Fibroblast of skin of right biceps (primary cell): ENCODE results near the gene GLTP.
A peak's percentile ranks its signal among the peaks of the same experiment; 100 is the strongest.
"Not testable (repeated sequence)": the region's sequence is repeated elsewhere in the genome, so short reads cannot be mapped to it uniquely, and the experiment has no call there.

ENCODE experiments used
- DNase-seq: peaks from one replicate; pipeline ENCODE4 v3.0.0-alpha.2; 2013

Gene GLTP

GRCh38 chr12:109900752-109901580 lies 20.6 kb upstream of the GLTP start:
- DNase-seq = peak; percentile 10

GRCh38 chr12:109899783-109900751 lies 19.7 kb upstream of the GLTP start, which contains the start of gene TCHP:
Gene TCHP, plus strand, starts transcription at chr12:109900274. Its CDS starts 2,753 bp downstream, at chr12:109903027.
- peak; percentile 91 for DNase-seq

- DNase-seq = not testable (repeated sequence)
Measured at GRCh38 chr12:109899345-109899744, 19.0 kb upstream of the GLTP start.

- DNase-seq = no peak
Measured at GRCh38 chr12:109897029-109897428, 16.7 kb upstream of the GLTP start.

GRCh38 chr12:109896188-109896587 lies 15.8 kb upstream of the GLTP start:
- no peak for DNase-seq

- no peak for DNase-seq
Measured at GRCh38 chr12:109894939-109895338, 14.6 kb upstream of the GLTP start.

GRCh38 chr12:109893261-109893995 lies 13.1 kb upstream of the GLTP start:
- no peak for DNase-seq

GRCh38 chr12:109892748-109893147 lies 12.4 kb upstream of the GLTP start:
- DNase-seq = no peak

- no peak for DNase-seq
Measured at GRCh38 chr12:109892165-109892715, 11.9 kb upstream of the GLTP start.

- DNase-seq = not testable (repeated sequence)
Measured at GRCh38 chr12:109891731-109892130, 11.4 kb upstream of the GLTP start.

- DNase-seq = no peak
Measured at GRCh38 chr12:109890620-109891170, 10.4 kb upstream of the GLTP start.

GRCh38 chr12:109888179-109889020 lies 8.1 kb upstream of the GLTP start:
- DNase-seq = peak; percentile 96

GRCh38 chr12:109885616-109886015 lies 5.3 kb upstream of the GLTP start:
- DNase-seq = peak; percentile 16

GRCh38 chr12:109883461-109883860 lies 3.1 kb upstream of the GLTP start:
- DNase-seq = no peak

GRCh38 chr12:109881752-109882151 lies 1.4 kb upstream of the GLTP start:
- no peak for DNase-seq

- no peak for DNase-seq
Measured at GRCh38 chr12:109880938-109881337, 597 bp upstream of the GLTP start.

- DNase-seq = peak; percentile 25
Measured at GRCh38 chr12:109879351-109880042, 844 bp downstream of the GLTP start.

- DNase-seq = no peak
Measured at GRCh38 chr12:109878749-109879148, 1.6 kb downstream of the GLTP start.

GRCh38 chr12:109878247-109878625 lies 2.1 kb downstream of the GLTP start:
- no peak for DNase-seq

GRCh38 chr12:109877504-109878246 lies 2.7 kb downstream of the GLTP start:
- no peak for DNase-seq
